ENCODE measurements around the gene SRGAP3.

SRGAP3 gene

DNA sequence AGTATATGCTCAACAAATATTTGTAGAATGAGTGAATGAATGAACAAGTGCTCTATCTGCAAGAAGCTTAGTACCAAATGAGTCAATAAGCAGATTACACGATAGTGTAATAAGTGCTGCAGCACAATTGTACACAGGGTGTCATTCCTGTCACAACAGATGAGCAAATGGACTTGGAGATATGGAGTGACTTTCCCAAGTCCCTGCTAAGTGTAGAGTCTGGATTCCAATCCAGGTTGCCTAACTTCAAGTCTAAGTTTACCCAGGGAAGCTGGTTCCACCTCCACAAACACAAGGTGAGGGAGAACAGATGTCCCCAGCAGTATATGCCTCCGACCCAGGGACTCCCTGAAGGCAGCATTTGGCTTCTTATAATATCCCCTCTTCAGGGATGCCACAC, 208.4 kb downstream of the SRGAP3 start:
- DNase-seq, result no peak

- DNase-seq, result no peak
Observed at GRCh38 chr3:9037144-9037711, 212.2 kb downstream of the SRGAP3 start.

DNA sequence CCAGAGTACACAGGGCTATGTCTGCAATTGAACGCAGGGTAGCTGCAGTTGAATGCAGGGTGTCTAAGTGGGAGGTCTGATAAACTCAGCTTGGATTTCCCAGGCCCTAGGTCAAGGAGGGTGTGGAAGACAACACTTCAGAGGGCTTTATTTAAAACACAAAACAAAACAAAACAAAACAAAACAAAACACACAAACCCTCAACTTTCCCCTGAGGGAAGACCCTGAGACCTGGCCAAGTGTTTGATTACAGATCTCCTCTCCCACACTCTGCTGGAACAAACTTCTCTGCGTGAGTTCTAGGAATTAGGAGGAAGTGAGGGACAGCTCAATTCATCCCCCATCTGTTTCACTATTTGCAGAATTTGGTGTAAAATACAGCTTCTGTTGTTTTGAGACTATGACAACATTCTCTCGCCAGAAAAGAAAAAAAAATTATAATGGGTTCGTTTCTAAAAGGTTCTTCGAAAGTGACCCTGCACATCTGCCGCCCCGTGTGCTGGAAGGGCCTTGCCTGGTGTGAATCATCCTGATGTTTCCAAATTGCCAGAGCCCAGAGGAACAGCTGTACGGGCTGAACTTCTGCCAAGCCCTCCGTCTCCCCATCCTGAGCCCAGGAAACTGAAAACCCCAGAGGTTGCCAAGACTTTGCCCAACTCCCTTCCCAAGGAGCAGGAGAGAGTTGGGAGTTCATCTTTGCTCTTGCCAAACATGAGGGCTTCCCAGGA, 212.9 kb downstream of the SRGAP3 start:
- peak; percentile 68 for DNase-seq

DNA sequence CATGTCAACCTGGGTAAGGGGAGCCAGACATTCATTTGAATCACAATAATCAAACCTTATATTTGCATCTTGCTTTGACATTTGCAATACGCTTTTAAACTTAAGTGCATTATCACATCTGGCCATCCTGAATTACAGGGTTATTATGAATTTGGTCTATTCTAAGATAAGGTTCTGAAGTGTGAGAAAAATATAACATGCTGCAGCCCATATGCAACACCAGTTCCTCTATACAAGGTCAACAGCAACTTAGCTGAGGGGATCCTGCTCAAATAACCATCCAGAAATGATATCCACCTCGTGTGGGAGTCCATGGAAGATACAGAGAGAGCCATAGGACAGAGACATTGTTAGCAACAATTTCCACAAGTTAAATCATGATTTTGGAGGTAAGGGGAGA, 213.5 kb downstream of the SRGAP3 start:
- no peak for DNase-seq

DNA sequence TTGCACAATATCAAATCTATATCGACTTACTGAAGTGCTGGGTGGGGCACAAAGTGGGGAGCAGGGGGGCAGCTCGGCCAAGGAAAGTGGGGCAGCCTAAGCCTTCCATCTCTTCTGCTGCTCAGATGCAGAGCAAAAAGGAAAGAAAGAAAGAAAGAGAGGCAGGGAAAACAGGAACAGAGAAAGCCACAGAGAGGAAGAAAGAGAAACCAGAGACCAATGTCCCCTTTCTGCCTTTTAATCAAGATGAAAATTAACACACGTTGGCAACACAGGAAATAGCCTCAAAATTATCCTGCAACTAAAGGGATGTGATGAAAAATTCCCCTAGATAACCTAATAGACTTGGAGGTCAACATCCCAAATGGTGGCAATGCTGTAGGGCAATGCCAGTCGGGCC, 214.0 kb downstream of the SRGAP3 start:
- DNase-seq, result no peak

GRCh38 chr3:9033867-9034266, 215.6 kb downstream of the SRGAP3 start:
- DNase-seq, result no peak

GRCh38 chr3:9032231-9032777, 217.1 kb downstream of the SRGAP3 start:
- DNase-seq, result no peak

DNA sequence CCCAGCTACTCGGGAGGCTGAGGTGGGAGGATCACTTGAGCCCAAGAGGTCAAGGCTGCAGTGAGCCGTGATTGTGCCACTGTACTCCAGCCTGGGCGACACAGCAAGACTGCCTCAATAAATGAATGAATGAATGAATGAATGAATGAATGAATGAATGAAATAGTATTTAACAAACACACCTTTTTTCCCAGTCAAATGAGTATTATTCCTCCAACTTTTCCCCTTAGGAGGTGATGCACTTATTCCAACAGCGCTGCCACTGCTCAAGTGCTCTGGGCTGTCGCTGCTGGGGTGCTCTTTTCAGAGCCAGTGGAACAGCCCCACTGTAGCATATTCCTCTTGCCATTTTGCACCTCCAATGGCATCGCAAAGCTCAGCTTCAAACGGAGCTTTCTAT, 219.4 kb downstream of the SRGAP3 start:
- DNase-seq, result no peak

DNA sequence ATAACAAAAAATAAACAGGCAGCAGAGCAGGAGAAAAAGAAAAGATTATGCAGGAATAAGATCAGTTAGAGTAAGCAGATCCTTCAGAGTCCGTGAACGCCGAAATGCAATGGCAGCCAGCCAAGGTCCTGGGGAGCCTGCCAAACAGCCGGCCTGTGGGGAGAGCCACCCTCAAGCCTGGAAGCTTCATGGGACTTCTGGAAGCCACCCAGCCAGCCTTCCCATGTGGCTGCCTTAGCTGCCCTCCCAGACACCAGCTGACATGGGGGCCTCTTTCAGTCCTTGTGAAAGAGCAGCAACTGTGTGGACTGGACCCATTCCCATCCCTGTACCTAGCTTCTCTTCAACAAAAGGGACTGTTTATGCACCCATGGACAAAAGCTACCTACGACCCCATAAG, 221.3 kb downstream of the SRGAP3 start:
- DNase-seq, result peak; percentile 84

DNA sequence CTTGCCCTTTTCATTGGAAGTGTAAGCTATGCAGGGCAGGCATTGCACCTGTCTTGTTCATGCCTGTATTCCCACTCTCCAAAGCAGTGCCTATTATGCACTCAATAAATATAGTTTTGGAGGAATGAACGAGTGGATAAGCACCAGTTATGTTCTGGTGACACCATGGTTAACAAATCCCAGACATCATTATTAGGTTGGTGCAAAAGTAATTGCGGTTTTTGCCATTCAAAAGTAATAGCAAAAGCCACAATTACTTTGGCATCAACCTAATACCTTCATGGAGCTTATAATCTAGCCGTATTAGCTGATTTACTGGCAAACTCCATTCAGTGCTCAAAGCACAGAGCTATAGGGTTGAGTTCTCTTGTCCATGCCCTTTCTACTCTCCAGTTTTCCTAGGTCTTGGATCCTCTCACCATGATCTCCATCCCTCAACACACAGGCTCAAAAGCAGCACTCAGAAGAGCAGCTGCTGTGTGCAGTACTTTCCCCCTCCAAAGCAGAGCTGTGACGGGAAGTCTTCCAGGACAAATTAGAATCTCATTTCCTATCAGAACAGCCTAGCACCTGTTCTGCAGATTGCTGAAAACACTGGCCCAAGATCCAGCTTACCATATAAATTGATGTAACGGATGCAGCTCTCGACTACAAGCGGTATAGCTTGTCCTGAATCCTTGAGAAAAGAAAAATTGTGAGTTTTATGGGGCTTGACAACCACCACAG, 223.0 kb downstream of the SRGAP3 start:
- no peak for DNase-seq

DNA sequence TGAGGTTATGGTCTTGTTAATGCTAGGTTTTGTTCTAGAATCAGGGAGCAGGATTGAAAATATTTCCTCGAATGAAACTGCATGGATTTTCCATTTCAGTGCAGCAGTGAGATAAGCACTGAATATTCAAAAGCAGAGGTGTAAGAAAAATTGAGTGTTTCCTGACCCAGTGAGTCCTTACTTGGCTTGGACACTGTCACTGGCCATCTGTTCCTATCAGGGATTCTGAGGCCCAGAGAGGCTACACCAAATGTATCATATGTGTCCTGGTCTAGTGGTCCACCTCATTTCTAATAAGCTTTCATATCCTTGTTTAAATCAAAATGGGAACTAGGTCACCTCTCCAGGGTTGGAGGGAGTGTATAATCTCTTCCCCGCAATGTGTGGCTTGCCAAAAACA, 225.1 kb downstream of the SRGAP3 start:
- DNase-seq, result no peak

GRCh38 chr3:9023226-9023590, 226.2 kb downstream of the SRGAP3 start:
- no peak for DNase-seq

- no peak for DNase-seq
Observed at GRCh38 chr3:9022305-9023225, 226.9 kb downstream of the SRGAP3 start.

- peak; percentile 87 for DNase-seq
Observed at GRCh38 chr3:9021271-9022009, 228.0 kb downstream of the SRGAP3 start.

DNA sequence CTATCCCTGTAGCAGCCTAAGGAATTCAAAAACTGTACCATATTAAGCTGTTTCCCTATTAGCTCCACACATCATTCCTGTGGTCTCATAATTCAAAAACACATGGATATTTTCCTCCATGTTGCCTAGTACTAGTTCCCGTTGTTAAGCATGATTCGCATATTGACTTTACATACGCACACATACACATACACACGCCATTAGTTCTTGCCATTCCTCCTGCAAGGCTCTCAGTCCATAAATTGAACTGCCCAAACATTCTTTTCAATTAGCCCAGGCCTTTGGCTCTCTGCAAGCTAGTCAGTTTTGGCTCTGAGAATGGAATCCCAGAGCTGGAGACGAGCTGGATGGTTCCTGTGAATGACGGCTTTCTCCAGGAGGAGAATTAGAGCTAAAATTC, 229.0 kb downstream of the SRGAP3 start:
- peak; percentile 97 for DNase-seq

- no peak for DNase-seq
Observed at GRCh38 chr3:9019259-9019961, 230.0 kb downstream of the SRGAP3 start.

- no peak for DNase-seq
Observed at GRCh38 chr3:9015250-9015649, 234.2 kb downstream of the SRGAP3 start.

GRCh38 chr3:9013782-9014563, 235.5 kb downstream of the SRGAP3 start:
- peak; percentile 64 for DNase-seq

GRCh38 chr3:9012521-9012920, 236.9 kb downstream of the SRGAP3 start:
- no peak for DNase-seq

DNA sequence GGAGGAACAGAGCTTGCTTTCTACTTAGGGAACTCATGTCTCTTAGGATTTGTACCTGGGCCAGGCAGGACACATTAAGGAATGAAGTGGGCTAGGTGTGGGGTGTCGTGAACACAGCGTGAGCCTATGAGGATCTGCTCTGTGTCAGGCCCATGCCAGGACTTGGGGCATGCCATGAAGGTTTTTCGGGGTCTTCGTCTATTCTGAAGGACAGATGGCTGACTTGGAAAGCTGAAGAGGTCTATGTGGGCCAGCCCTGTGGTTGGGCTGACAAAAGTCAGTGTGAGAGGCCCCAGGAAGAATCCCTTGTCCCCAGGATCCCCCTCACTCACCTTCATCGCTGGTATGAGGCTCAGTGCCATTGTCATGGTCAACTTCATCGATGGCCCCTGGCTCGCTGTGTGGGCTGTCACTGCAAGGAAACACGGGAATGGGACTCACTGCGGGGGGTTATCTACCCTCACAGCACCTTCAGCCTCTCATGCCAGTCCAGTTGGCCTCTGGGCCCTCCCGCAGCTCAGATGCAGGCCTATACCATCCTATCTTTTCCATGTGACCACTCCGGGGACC, 239.4 kb downstream of the SRGAP3 start:
- no peak for DNase-seq

Data from fibroblast of skin of abdomen (primary cell).